Measurements from ENCODE around the gene KIF18B. TPM values are rescaled to one million over a fixed set of nuclear protein-coding genes. Genes with fewer than 3 reads are reported as not detected.

KIF18B gene
- total RNA-seq, 1 experiment from 2014 or later, result 58.5 TPM

DNA sequence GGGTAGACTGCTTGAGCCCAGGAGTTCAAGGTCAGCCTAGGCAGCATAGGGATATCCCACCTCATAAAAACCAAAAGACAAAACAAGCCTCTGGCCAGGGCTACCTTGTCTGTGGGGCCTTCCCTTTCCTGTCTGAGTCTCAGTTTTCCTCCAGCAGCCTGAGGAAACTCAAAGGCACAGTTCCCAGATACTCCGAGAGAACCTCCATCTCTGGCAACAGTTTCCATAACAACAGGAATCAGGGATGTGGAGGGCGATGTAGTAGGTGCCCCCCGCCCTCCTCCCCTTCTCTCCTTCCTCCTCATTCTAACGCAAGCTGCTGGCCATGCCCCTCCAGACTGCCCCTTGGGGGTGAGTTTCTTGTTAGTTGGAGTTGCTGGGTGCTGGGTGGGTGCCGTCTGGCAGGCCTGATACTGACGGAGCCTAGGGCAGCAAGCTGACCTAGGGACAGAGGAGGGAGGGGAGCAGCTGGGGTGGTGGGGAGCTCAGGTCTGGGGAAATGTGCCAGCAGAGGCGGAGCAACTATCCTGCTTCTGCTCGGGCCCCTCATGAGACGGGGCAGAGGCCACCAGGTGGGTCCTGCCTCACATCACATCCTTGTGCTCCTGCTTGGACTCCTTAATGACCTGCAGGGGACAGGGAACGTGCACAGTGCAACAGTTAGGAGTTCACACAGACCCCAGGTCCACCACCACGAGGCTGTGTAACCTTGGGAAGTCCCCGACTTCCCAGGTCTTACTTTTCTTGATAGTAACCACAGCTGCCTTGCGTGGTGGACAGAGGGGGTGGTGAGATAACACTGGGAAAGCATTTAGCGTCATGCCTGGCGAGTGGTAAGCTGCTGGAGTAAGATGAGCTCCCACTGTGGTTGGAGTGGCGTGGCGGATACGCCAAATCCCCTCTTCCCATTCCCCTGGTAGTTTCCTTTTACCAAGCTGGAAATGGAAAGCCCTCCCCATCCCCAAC, 40.5 kb downstream of the KIF18B start:
- DNase-seq, result peak in 1 of 2 experiments; percentile 11
- Histone ChIP-seq H2AFZ (no peak overlapping the region), H3K4me1 (replicated peaks; ENCODE audit: insufficient read depth) (peaks cover 34% of the 10 kb centered on the region), H3F3A (ENCODE audit: insufficient read depth, low read depth) (peaks cover 20% of the 10 kb centered on the region; the same call in 1 of the 2 replicates), H3K9me3 (ENCODE audit: insufficient read depth, low read depth) (no peaks in the 10 kb centered on the region), H3K9me2 (ENCODE audit: insufficient read depth) (no peaks in the 10 kb centered on the region), H3K4me3 (no peak overlapping the region), H3K4me2 (peak overlapping the region; percentile 62), H3K27me3 (ENCODE audit: insufficient read depth, low read depth) (no peaks in the 10 kb centered on the region), H3K79me2 (ENCODE audit: low read depth) (no peaks in the 10 kb centered on the region), H4K20me1 (ENCODE audit: insufficient read depth) (no peaks in the 10 kb centered on the region), H3K27ac (peak overlapping the region; percentile 86), H3K36me3 (ENCODE audit: low read depth) (no peaks in the 10 kb centered on the region)
- CTCF ChIA-PET, result no interaction called here
- POLR2A ChIA-PET (ENCODE audit: unreplicated experiment), result no interaction called here
- intact Hi-C loops (cut with micrococcal nuclease; ENCODE audit: unreplicated experiment), result no loop called here
- TF ChIP-seq EZH2 (IDR thresholded peaks at IDR 0.05; ENCODE audit: low read depth), result no peak
- BruUV-seq (replicated peaks), result no TSS peak

DNA sequence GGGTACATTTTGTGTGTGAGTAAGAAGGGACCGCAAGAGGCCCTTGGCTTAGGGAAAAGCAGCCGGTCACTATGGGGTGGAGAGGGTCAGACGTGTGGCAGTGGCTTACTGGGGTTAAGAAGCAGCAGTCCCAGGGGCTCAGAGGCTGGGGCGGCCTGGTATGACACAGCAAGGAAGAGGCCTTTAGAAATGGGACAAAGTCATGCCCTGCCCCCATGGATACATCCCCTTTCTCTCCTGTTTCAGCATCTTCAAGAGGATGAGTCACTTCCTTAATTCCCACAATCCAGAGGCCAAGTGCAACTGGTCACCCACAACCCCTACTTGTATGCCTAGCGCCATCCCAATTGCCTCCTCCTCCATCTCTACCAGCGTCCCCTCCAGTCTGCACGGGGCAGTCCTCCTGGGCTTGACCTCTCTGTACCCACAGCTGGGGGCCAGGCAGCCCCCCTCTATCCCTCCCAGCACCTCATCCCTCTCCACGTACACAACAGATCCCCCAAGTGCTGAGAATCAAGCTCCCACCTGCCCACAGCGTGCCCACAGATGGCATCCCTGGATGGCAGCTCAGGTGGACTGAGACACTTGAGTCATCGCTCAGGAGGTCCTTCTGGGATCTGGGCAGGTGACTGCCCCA, 41.4 kb downstream of the KIF18B start:
- Histone ChIP-seq H3K27ac (peak overlapping the region; percentile 86), H3K27me3 (ENCODE audit: insufficient read depth, low read depth) (no peaks in the 10 kb centered on the region), H4K20me1 (ENCODE audit: insufficient read depth) (no peaks in the 10 kb centered on the region), H3K79me2 (ENCODE audit: low read depth) (no peaks in the 10 kb centered on the region), H2AFZ (peak overlapping the region; percentile 46; the same call in 1 of the 2 replicates), H3K9me2 (ENCODE audit: insufficient read depth) (no peaks in the 10 kb centered on the region), H3K4me1 (replicated peaks; ENCODE audit: insufficient read depth) (peaks cover 43% of the 10 kb centered on the region), H3K36me3 (ENCODE audit: low read depth) (no peaks in the 10 kb centered on the region), H3K4me2 (peak overlapping the region; percentile 62), H3F3A (ENCODE audit: insufficient read depth, low read depth) (peaks cover 29% of the 10 kb centered on the region), H3K9me3 (ENCODE audit: insufficient read depth, low read depth) (no peaks in the 10 kb centered on the region), H3K4me3 (no peak overlapping the region)
- BruUV-seq (replicated peaks), result no TSS peak
- POLR2A ChIA-PET (ENCODE audit: unreplicated experiment), result interaction anchor here (0.6 kb wide), 1 partner anchor 187 kb away, joined by 7 read pairs; no protein-coding TSS in a partner anchor
- no peak for TF ChIP-seq EZH2 (IDR thresholded peaks at IDR 0.05; ENCODE audit: low read depth)
- TF ChIP-seq, protein P1, sequence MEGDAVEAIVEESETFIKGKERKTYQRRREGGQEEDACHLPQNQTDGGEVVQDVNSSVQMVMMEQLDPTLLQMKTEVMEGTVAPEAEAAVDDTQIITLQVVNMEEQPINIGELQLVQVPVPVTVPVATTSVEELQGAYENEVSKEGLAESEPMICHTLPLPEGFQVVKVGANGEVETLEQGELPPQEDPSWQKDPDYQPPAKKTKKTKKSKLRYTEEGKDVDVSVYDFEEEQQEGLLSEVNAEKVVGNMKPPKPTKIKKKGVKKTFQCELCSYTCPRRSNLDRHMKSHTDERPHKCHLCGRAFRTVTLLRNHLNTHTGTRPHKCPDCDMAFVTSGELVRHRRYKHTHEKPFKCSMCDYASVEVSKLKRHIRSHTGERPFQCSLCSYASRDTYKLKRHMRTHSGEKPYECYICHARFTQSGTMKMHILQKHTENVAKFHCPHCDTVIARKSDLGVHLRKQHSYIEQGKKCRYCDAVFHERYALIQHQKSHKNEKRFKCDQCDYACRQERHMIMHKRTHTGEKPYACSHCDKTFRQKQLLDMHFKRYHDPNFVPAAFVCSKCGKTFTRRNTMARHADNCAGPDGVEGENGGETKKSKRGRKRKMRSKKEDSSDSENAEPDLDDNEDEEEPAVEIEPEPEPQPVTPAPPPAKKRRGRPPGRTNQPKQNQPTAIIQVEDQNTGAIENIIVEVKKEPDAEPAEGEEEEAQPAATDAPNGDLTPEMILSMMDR (conservative IDR thresholded peaks at IDR 0.05), result no peak
- intact Hi-C loops (cut with micrococcal nuclease; ENCODE audit: unreplicated experiment), result no loop called here
- CTCF ChIA-PET, result no interaction called here
- peak; percentile 51 to 75 for DNase-seq

DNA sequence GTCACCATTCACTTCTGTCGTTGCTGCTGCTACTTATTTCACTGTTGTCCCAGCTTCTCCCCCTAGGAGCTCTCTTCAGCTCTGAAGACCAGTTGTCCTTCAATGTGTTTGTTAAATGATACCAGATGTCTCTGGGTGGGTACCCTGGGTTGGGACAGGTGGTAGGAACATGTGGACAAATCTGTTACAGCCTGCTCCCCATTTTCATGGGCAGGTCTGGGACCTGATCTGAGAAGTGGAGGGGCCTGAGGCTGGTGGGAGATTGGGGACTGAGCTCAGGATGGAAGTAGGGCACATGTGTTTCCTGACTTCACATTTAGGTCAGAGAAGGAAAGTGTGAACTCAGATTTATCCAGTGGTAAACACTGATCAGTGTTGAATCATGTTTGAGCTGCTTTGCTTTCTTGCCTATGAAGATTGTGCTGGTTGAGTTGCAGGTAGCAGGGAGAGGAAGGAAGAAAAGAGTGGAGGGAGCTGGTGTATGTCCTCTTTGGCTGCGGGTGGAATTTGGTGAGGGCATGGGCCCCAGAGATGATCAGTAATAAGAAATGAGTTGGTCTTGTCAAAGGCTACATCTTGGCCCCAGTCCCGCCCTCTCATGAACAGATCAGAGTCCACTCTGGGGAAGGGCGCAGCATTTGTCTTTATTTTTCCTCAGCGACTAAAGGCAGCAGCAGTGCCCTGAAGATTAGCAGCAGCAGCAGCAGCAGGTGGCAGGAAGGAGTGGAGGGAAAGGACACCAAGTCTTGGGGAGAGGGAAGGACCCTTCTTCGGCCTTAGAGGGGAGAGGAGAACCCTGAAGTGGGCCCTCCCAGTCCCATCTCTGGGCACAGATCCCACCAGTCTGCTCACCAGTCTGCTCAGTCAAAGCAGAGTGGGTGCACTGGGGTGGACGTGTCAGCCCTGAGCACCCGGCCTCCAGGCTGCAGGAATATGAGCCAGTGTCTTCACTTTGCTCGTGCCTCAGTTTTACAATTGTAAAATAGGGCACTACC, 42.3 kb downstream of the KIF18B start:
- Histone ChIP-seq H3K9me2 (ENCODE audit: insufficient read depth) (no peaks in the 10 kb centered on the region), H3K9me3 (ENCODE audit: insufficient read depth, low read depth) (no peaks in the 10 kb centered on the region), H2AFZ (no peak overlapping the region), H3K79me2 (ENCODE audit: low read depth) (no peaks in the 10 kb centered on the region), H4K20me1 (ENCODE audit: insufficient read depth) (no peaks in the 10 kb centered on the region), H3F3A (ENCODE audit: insufficient read depth, low read depth) (peaks cover 37% of the 10 kb centered on the region), H3K4me2 (peak overlapping the region; percentile 62; the same call in 1 of the 2 replicates), H3K27ac (peak overlapping the region; percentile 86), H3K27me3 (ENCODE audit: insufficient read depth, low read depth) (no peaks in the 10 kb centered on the region), H3K4me3 (no peak overlapping the region), H3K36me3 (ENCODE audit: low read depth) (no peaks in the 10 kb centered on the region), H3K4me1 (replicated peaks; ENCODE audit: insufficient read depth) (peaks cover 51% of the 10 kb centered on the region)
- peak in 1 of 2 experiments; percentile 18 for DNase-seq
- POLR2A ChIA-PET (ENCODE audit: unreplicated experiment), result interaction anchor here (0.8 kb wide), 1 partner anchor 79 kb away, joined by 5 read pairs; no protein-coding TSS in a partner anchor
- CTCF ChIA-PET, result interaction anchor here (0.6 kb wide), 1 partner anchor 10 kb away, joined by 9 read pairs; the partner anchor contains the start of gene GFAP
- BruUV-seq (replicated peaks), result TSS peak; percentile 87
- intact Hi-C loops (cut with micrococcal nuclease; ENCODE audit: unreplicated experiment), result no loop called here
- TF ChIP-seq, protein P1 (conservative IDR thresholded peaks at IDR 0.05), result no peak
- no peak for TF ChIP-seq EZH2 (IDR thresholded peaks at IDR 0.05; ENCODE audit: low read depth)
